ENCODE data around the gene PBX1.

GRCh38 chr1:164891615-164892014, 332.6 kb downstream of the PBX1 start:
- TF ChIP-seq POLR2A (IDR thresholded peaks at IDR 0.05) (no peak), CTCF (IDR thresholded peaks at IDR 0.05) (no peak), POLR2AphosphoS5 (IDR thresholded peaks at IDR 0.05) (no peak)
